HG02763 (cell line): ENCODE data around the gene C7orf33.
A peak's percentile ranks its signal among the peaks of the same experiment; 100 is the strongest.
"Not testable (repeated sequence)": the region's sequence is repeated elsewhere in the genome, so short reads cannot be mapped to it uniquely, and the experiment has no call there.

ENCODE experiments used
- ATAC-seq: cut with Tn5 transposase; IDR thresholded peaks from one replicate; pipeline ENCODE4 v1.9.1; 2021; ENCODE audit warnings: mild to moderate bottlenecking, moderate library complexity; ENCODE audit not compliant: unreplicated experiment

C7orf33 gene

GRCh38 chr7:148590471-148590870 lies at the start of gene C7orf33:
Gene C7orf33 (plus strand): TSS chr7:148590766. CDS start chr7:148590926, 160 bp downstream.
- no peak for ATAC-seq

DNA sequence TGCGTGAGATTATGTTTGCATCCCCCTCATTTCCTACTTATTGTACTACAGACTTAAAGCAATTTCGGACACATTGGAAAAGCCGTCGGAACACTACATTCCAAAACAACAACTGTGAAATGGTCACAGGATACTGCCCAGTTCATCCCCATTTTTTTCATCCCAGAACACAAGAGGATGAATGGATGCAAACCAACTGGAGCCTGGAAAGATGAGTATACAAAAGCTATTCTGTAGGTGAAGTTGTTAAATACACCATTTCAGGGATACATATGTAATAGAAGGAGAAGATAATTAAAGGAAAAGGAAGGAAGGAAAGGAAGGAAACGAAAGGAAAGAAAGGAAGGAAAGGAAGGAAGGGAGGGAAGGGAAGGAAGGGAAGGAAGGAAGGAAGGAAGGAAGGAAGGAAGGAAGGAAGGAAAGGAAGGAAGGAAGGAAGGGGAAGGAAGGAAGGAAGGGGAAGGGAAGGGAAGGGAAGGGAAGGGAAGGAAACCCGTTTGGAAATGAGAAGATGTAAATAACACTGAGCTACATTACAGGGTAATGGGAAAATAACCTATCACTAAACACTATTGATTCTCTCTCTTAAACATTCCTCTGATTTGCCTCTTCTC lies 48.6 kb upstream of the C7orf33 start:
- no peak for ATAC-seq

DNA sequence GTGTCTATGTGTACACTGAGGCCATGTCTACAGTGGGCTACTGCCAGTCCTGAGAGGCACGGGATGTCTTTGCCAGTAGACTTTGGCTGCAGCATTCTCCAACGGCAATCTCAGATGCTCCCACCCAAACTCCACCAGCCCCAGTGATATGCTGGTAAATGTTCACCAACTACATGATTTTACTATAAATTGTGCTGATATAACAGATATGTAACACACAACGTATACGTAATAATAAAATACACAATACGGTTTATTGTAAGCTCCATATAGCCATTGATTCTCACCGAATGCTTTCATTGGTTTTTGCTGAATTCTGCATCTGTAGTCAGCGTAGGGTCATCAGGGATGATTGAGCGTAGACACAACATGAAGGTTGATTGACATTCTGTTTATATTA lies 47.3 kb upstream of the C7orf33 start:
- ATAC-seq: no peak

- no peak for ATAC-seq
Measured at GRCh38 chr7:148545172-148545571, 45.4 kb upstream of the C7orf33 start.

DNA sequence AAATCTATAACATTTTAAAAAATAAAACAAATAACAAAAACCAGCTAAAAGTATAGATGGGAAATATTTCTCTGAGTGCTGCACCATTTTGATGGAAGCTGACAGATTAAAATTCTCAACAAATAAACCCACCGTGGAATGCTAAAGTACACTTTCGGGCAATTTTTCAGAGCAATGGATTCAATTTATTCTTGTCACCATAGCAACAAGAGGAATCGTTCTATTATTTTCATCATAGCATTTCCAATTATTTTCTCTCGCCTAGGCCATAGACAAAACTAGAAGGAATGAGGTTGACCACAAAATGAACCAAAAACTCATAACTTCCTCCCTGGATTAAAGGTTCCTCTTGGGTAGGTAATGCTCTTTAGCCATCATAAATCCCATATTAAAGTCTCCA lies 44.6 kb upstream of the C7orf33 start:
- no peak for ATAC-seq

GRCh38 chr7:148546857-148547256 lies 43.7 kb upstream of the C7orf33 start:
- ATAC-seq: no peak

DNA sequence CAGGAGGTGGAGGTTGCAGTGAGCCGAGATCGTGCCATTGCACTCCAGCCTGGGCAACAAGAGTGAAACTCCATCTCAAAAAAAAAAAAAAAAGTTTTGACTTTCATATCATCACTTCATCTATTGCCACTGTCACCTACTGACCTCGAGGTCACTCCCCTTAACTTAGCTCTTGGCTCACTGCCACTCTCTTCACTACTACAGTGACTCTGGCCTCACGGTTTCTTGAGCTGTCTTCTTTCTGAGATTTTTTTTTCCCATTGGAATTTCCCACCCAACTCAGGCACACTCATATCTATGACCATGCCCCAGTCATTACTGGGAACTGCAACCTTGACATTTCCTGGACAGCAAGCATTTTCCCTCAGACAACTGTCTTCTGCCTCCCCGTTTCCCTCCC lies 42.6 kb upstream of the C7orf33 start:
- ATAC-seq: no peak

GRCh38 chr7:148553979-148554378 lies 36.6 kb upstream of the C7orf33 start:
- no peak for ATAC-seq

DNA sequence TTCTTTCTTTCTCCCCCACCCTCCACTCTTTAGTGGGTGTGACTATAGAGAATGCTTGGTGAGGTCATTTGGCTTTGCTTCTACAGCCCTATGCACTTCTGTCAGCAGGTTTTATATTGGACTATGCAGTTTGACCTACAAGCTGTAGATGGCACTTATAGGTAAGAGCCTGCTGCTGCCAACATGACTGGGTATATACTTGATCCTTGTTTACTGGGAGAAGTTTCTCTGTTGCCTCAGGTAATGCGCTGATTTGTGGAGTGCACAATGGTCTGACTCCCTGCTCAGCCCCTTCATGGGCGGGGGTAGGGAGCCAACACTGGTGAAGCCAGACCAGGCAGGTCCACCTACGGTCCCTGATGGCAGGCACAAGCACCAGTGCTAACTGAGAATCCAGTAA lies 33.7 kb upstream of the C7orf33 start:
- no peak for ATAC-seq

GRCh38 chr7:148558914-148559313 lies 31.7 kb upstream of the C7orf33 start:
- no peak for ATAC-seq

GRCh38 chr7:148561099-148561498 lies 29.5 kb upstream of the C7orf33 start:
- no peak for ATAC-seq

DNA sequence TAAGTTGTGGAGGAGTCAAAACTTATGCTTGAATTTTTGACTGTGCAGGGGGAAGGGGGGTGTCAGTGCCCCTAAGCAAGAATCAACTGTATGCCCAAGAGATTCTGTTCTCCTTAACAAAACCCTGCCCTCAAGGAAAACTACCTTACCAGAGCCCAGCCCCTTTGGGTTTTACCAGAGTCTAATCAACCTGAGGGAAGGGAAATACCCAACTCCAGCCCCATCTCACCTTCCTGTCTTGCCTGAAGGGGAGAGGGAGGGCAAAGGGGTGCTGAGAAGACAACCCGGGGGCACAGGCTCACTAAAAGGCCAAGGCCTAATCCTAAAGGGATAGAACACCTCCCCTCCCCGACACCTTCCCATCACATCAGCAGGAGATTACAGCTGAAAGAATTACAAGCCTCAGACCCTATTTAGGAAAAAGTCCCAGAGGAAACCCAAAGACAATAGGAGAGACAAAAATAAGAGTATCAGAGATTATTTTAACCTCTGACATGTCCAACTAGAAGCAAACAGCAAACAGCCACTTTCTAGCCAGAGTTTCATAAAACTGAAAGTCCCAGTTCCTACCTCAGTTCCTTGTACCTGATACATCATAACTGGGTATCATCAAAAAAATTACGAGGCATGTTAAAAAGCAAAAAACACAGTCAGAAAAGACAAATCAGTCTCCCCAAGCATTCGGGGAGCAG lies 26.8 kb upstream of the C7orf33 start:
- no peak for ATAC-seq

- ATAC-seq: peak; percentile 52
Measured at GRCh38 chr7:148564275-148564951, 26.2 kb upstream of the C7orf33 start.

- ATAC-seq: no peak
Measured at GRCh38 chr7:148566736-148567135, 23.8 kb upstream of the C7orf33 start.

DNA sequence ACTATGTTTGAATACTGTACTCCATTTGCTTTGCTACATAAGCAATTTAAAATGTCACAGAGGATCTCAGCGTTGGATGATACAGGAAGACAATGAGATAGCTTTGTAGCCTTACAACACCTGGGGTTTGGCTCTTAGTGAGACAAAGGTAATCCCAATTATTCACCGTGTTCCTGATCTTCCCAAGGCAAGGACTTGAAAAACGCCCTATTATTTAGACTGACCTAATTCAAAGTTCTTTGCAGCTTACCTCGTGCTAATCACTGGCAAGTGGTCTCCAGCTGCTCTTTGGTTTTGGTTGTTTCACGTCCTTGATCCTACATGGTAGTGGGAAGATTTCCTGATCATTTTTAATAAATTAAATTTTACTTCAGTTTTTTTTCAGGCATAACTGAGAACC lies 23.0 kb upstream of the C7orf33 start:
- no peak for ATAC-seq

DNA sequence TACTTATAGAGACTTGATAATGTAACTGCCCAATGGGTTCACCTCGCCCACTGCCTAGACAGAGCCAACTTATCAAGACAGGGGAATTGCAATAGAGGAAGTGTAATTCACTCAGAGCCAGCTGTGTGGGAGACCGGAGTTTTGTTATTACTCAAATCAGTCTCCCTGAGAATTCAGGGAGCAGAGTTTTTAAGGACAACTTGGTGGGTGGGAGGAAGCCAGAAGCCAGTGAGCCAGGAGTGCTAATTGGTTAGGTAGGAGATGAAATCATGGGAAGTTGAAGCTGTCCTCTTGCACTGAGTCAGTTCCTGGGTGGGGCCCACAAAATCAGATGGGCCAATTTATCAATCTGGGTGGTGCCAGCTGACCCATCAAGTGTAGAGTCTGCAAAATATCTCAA lies 20.1 kb upstream of the C7orf33 start:
- ATAC-seq: no peak

GRCh38 chr7:148570973-148571372 lies 19.6 kb upstream of the C7orf33 start:
- ATAC-seq: not testable (repeated sequence)

- ATAC-seq: no peak
Measured at GRCh38 chr7:148571381-148571780, 19.2 kb upstream of the C7orf33 start.

DNA sequence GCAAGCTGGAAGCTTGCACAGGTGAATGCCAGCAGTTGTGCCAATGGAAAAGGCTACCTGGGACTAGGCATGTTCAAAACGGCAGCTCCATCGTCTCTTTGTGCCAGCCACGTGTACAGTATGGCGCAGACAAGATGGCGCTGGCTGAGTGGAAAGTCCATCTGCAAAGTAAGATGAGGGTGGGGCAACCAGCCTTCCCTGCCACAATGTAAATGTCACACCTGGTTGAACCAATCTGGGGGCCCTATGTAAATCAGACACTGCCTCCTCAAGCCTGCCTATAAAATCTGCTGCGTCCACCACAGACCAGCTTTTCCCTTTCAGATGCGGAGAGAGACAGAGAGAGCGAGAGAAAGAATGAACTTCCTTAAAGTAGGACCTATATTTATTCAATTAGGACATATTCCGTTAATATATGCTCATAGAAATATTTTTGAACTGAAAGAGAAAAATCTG lies 18.5 kb upstream of the C7orf33 start:
- no peak for ATAC-seq

DNA sequence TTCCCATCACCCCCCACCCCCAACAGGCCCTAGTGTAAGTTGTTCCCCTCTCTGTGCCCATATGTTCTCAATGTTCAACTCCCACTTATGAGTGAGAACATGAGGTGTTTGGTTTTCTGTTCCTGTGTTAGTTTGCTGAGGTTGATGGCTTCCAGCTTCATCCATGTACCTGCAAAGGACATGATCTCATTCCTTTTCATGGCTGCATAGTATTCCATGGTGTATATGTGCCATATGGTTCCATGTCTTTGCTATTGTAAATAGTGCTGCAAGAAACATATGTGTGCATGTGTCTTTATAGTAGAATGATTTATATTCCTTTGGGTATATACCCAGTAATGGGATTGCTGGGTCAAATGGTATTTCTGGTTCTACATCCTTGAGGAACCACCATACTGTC lies 17.0 kb upstream of the C7orf33 start:
- ATAC-seq: not testable (repeated sequence)

DNA sequence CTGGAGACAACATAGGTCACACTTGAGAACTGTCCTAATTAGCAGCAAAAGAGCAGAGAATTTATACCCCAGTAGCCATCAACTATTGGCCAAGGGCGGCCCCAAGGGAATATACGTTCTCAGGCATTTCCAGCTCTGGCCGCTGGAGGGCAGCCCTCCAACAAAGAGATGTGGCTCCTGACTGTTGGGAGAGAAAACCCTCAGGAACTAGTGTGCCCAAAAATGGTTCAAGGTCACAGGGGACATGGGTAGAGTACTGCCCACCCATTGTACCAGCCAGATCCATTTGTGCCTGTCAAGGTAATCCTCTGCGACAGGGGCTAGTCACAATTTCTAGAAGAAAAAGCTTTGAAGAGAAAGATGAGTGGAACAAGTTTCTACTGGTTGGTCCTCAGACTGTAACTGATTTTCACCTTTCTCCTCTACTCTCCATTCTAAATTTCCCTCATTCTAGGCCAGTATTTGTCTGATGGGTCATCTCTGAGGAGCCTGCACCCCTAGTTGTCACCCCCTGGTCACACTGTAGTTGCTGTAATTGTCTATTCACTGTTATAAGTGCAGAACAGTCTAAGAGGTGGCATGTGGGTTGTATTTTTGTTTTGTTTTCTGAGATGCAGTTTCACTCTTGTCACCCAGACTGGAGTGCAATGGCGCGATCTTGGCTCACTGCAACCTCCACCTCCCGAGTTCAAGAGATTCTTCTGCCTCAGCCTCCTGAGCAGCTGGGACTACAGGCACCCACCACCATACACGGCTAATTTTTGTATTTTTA lies 14.7 kb upstream of the C7orf33 start:
- ATAC-seq: peak; percentile 71
